HCT116 (cell line): ENCODE measurements around the gene KCNK13. TPM values are rescaled to one million over a fixed set of nuclear protein-coding genes. Genes with fewer than 3 reads are reported as not detected.

Source experiments
- ATAC-seq: fragments of 200-7000 bp; cut with Tn5 transposase; 2 replicates; pipeline ENCODE4 v1.9.1; 2020; ENCODE audit warnings: mild to moderate bottlenecking, moderate library complexity
- BruUV-seq: library from RNA; stranded (reverse); fragments of 400-500 nt; replicated peaks from 2 replicates; lab custom pipeline; 2021; lab: Mats Ljungman, UMichigan
- CTCF ChIA-PET: fragments of 300-600 bp; sonication (Branson Sonifier 250); formaldehyde crosslinking; loops from one replicate; lab custom pipeline; 2021; ENCODE audit warnings: antibody characterized with exemption; lab: Charles Lee
- POLR2A ChIA-PET: fragments of 300-600, 350-600 bp; sonication (Branson Sonifier 250); formaldehyde crosslinking; loops from one replicate; lab custom pipeline; 2021; ENCODE audit warnings: antibody characterized with exemption; lab: Charles Lee
- RAD21 ChIA-PET, 2 experiments: fragments of 300-600 bp; sonication (Branson Sonifier 250); formaldehyde crosslinking; loops; one replicate each; lab custom pipeline; 2023; ENCODE audit warnings: low total read pairs in 2 of 2; ENCODE audit not compliant: uncharacterized antibody in 2 of 2, unreplicated experiment in 2 of 2, low non-redundant PET in 1 of 2; lab: Charles Lee
- DNase-seq: peaks from one replicate; pipeline ENCODE4 v3.0.0-alpha.2; 2010; ENCODE audit warnings: low read depth, low spot score
- H2AFZ ChIP-seq: fragments of 200-600 bp; shearing (Covaris generic), sonication (generic); 2 replicates; pipeline ENCODE4 v1.6.1; 2017; ENCODE audit warnings: low read depth, mixed run types, mixed read lengths, antibody characterized with exemption, low read length; ENCODE audit not compliant: poor library complexity, severe bottlenecking
- H3K27ac ChIP-seq: 2 replicates; pipeline ENCODE4 v1.5.1; 2012; ENCODE audit warnings: low read depth, low read length
- H3K27me3 ChIP-seq: fragments of 200-600 bp; sonication (generic); 2 replicates; pipeline ENCODE4 v1.6.1; 2016; ENCODE audit warnings: mixed run types, low read length, mixed read lengths; ENCODE audit not compliant: insufficient read depth
- H3K36me3 ChIP-seq, 2 experiments: fragments of 200-500 bp in 1 of 2; fragments of 200-600 bp in 1 of 2; sonication (Bioruptor generic) in 1 of 2; sonication (generic) in 1 of 2; 2 replicates each; pipeline versions ENCODE4 v1.5.1 to v1.6.1; 2014 to 2016; ENCODE audit warnings: low read length in 2 of 2, inconsistent platforms in 1 of 2, mixed read lengths in 1 of 2, mixed run types in 1 of 2; ENCODE audit not compliant: insufficient read depth in 2 of 2, control insufficient read depth in 1 of 2
- H3K4me1 ChIP-seq, 2 experiments: fragments of 200-600 bp in 1 of 2; sonication (generic) in 1 of 2; 2 replicates each; pipeline versions ENCODE4 v1.5.1 to v1.6.1; 2012 to 2017; ENCODE audit warnings: low read length in 2 of 2, inconsistent platforms in 1 of 2, mild to moderate bottlenecking in 1 of 2, mixed read lengths in 1 of 2, mixed run types in 1 of 2, moderate library complexity in 1 of 2; ENCODE audit not compliant: insufficient read depth in 2 of 2, control insufficient read depth in 1 of 2
- H3K4me2 ChIP-seq: fragments of 200-600 bp; sonication (generic); 2 replicates; pipeline ENCODE4 v1.6.1; 2017; ENCODE audit warnings: mixed run types, low read length, mixed read lengths
- H3K4me3 ChIP-seq, 2 experiments: fragments of 200-600 bp in 1 of 2; sonication (generic) in 1 of 2; replicated peaks in 1 of 2; 2 replicates each; pipeline ENCODE4 v1.5.1; 2011 to 2016; ENCODE audit warnings: low read length in 2 of 2, control low read depth in 1 of 2, low read depth in 1 of 2, mild to moderate bottlenecking in 1 of 2, mixed read lengths in 1 of 2, mixed run types in 1 of 2
- H3K79me2 ChIP-seq: fragments of 200-600 bp; sonication (generic); 2 replicates; pipeline ENCODE4 v1.6.1; 2017; ENCODE audit warnings: mild to moderate bottlenecking, mixed run types, low read length, moderate library complexity, mixed read lengths; ENCODE audit not compliant: insufficient read depth
- H3K9ac ChIP-seq: fragments of 200-600 bp; sonication (generic); 2 replicates; pipeline ENCODE4 v1.6.1; 2016; ENCODE audit warnings: low read length, mixed read lengths
- H3K9me2 ChIP-seq: fragments of 200-600 bp; sonication (generic), shearing (Covaris generic); 2 replicates; pipeline ENCODE4 v1.6.1; 2017; ENCODE audit warnings: mixed run types, mild to moderate bottlenecking, moderate library complexity; ENCODE audit not compliant: insufficient read depth
- H3K9me3 ChIP-seq, 2 experiments: fragments of 200-500 bp in 1 of 2; fragments of 200-600 bp in 1 of 2; sonication (Bioruptor generic) in 1 of 2; sonication (generic) in 1 of 2; 2 replicates each; pipeline ENCODE4 v1.6.1; 2014 to 2017; ENCODE audit warnings: low read length in 2 of 2, mixed read lengths in 2 of 2, inconsistent platforms in 1 of 2, low read depth in 1 of 2, mild to moderate bottlenecking in 1 of 2, mixed run types in 1 of 2, moderate library complexity in 1 of 2; ENCODE audit not compliant: control insufficient read depth in 1 of 2, insufficient read depth in 1 of 2
- H4K20me1 ChIP-seq: fragments of 200-600 bp; sonication (generic), shearing (Covaris generic); 2 replicates; pipeline ENCODE4 v1.6.1; 2017; ENCODE audit warnings: mixed run types, mild to moderate bottlenecking, moderate library complexity; ENCODE audit not compliant: insufficient read depth
- CBX3 ChIP-seq: IDR thresholded peaks from 2 replicates; pipeline ENCODE4 v1.6.1; 2012; ENCODE audit warnings: low read depth
- EGR1 ChIP-seq: IDR thresholded peaks from 2 replicates; pipeline ENCODE4 v1.6.1; 2012; ENCODE audit warnings: low read depth
- FOSL1 ChIP-seq: IDR thresholded peaks from 2 replicates; pipeline ENCODE4 v1.6.1; 2012; ENCODE audit warnings: low read depth
- POLR2A ChIP-seq: IDR thresholded peaks from 2 replicates; pipeline ENCODE4 v1.7.0; 2011; ENCODE audit warnings: borderline replicate concordance; ENCODE audit not compliant: insufficient read depth, insufficient read length; ENCODE audit errors: extremely low read depth
- POLR2AphosphoS5 ChIP-seq: IDR thresholded peaks from 2 replicates; pipeline ENCODE4 v1.6.1; 2011; ENCODE audit warnings: mild to moderate bottlenecking, low read depth, low read length, moderate library complexity
- RAD21 ChIP-seq: IDR thresholded peaks from 2 replicates; pipeline ENCODE4 v1.6.1; 2012; ENCODE audit warnings: low read depth, mild to moderate bottlenecking
- TCF7L2 ChIP-seq: IDR thresholded peaks from 2 replicates; pipeline ENCODE4 v1.7.0; 2011; ENCODE audit warnings: borderline replicate concordance, inconsistent platforms; ENCODE audit not compliant: insufficient read depth, insufficient read length; ENCODE audit errors: extremely low read depth
- YY1 ChIP-seq: IDR thresholded peaks from 2 replicates; pipeline ENCODE4 v1.6.1; 2011; ENCODE audit warnings: low read length, low read depth, moderate library complexity, mild to moderate bottlenecking; ENCODE audit not compliant: insufficient replicate concordance; ENCODE audit errors: extremely low read depth
- ZFX ChIP-seq: fragments of 450-650 bp; IDR thresholded peaks from 2 replicates; pipeline ENCODE4 v1.6.1; 2017
- intact Hi-C: fragments of 100-400 bp; cut with micrococcal nuclease; formaldehyde crosslinking; loops from 2 replicates; pipeline ENCODE4 v1.10.0; 2022
- total RNA-seq: library from RNA; stranded (reverse); gene quantifications from one replicate; pipeline ENCODE4 v1.2.1, GENCODE V29; 2021; ENCODE audit not compliant: unreplicated experiment
- TF ChIP-seq, protein P1 (sequence below), 3 experiments: fragments of 200-600 bp in 1 of 3; sonication (generic) in 1 of 3; IDR thresholded peaks in 2 of 3; conservative IDR thresholded peaks in 1 of 3; 2 replicates each; pipeline ENCODE4 v1.5.1; 2012 to 2017; ENCODE audit warnings: low read depth in 2 of 3, low read length in 2 of 3, antibody characterized with exemption in 1 of 3, borderline replicate concordance in 1 of 3, control low read depth in 1 of 3, mild to moderate bottlenecking in 1 of 3, mixed read lengths in 1 of 3, mixed run types in 1 of 3, moderate library complexity in 1 of 3; ENCODE audit not compliant: insufficient read depth in 1 of 3
- TF ChIP-seq, protein P2 (sequence below): IDR thresholded peaks from 2 replicates; pipeline ENCODE4 v1.6.1; 2012
- TF ChIP-seq, protein P3 (sequence below): IDR thresholded peaks from 2 replicates; pipeline ENCODE4 v1.6.1; 2012
- TF ChIP-seq, protein P4 (sequence below): IDR thresholded peaks from 2 replicates; pipeline ENCODE4 v1.6.1; 2012; ENCODE audit warnings: low read depth
- TF ChIP-seq, protein P5 (sequence below): IDR thresholded peaks from 2 replicates; pipeline ENCODE4 v1.6.1; 2011; ENCODE audit warnings: mild to moderate bottlenecking, low read length, moderate library complexity; ENCODE audit not compliant: insufficient replicate concordance; ENCODE audit errors: extremely low read depth

KCNK13 gene
- total RNA-seq, 1 experiment from 2014 or later, result 2.2 TPM

DNA sequence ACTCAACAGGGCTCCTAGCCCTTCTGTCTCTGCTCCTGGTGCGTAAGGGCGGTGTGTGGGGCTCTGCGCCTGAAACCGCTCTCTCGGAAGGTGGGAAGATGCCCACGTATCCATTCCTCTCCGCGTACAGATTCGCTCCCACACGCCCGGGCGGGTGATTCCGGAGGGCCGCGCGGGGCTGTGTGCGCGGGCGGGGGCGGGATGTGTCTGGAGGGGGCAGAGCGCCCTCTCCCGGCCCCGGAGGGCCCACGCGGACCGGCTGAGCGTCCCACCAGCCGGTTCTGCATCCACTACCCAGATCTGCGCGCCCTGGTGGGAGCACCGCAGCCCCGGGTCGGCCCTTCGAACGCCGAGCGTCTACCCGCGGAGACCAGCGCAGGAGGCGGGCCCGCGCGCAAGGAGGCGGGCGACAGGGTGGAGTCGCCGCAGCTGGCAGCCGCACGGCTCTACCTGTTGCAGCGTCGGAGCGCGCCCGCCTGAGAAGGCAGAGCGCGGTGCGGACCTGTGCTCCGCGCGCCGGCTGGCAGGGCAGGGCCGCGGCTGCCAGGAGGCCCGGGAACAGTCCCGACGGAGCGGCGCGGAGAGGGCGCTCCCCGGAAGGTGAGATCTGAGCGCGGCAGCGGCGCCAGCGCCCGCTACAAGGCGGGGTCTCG is 1.4 kb upstream of the KCNK13 start:
- H4K20me1 ChIP-seq, result no peaks in the 10 kb centered on the region
- RAD21 ChIA-PET, result no interaction called here
- H2AFZ ChIP-seq, result peak overlapping the region; percentile 52
- no peaks in the 10 kb centered on the region for H3K79me2 ChIP-seq
- no TSS peak for BruUV-seq
- H3K9ac ChIP-seq, result peak overlapping the region; percentile 57
- peak; percentile 59 for DNase-seq
- peak overlapping the region; percentile 49 to 73 for H3K4me3 ChIP-seq
- peaks cover 0 to 16% of the 10 kb centered on the region in 2 experiments; a peak in 2 of 4 replicates for H3K4me1 ChIP-seq
- peak; percentile 76 for TF ChIP-seq RAD21
- peak; percentile 95 for TF ChIP-seq EGR1
- TF ChIP-seq, protein P1, sequence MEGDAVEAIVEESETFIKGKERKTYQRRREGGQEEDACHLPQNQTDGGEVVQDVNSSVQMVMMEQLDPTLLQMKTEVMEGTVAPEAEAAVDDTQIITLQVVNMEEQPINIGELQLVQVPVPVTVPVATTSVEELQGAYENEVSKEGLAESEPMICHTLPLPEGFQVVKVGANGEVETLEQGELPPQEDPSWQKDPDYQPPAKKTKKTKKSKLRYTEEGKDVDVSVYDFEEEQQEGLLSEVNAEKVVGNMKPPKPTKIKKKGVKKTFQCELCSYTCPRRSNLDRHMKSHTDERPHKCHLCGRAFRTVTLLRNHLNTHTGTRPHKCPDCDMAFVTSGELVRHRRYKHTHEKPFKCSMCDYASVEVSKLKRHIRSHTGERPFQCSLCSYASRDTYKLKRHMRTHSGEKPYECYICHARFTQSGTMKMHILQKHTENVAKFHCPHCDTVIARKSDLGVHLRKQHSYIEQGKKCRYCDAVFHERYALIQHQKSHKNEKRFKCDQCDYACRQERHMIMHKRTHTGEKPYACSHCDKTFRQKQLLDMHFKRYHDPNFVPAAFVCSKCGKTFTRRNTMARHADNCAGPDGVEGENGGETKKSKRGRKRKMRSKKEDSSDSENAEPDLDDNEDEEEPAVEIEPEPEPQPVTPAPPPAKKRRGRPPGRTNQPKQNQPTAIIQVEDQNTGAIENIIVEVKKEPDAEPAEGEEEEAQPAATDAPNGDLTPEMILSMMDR (IDR thresholded peaks at IDR 0.05 in 2 of 3, conservative IDR thresholded peaks at IDR 0.05 in 1 of 3; ENCODE audit: borderline replicate concordance in 1 of 3, insufficient read depth in 1 of 3, low read depth in 2 of 3, low read length in 2 of 3), result peak; percentile 61 to 73 (median 62)
- TF ChIP-seq, protein P2, sequence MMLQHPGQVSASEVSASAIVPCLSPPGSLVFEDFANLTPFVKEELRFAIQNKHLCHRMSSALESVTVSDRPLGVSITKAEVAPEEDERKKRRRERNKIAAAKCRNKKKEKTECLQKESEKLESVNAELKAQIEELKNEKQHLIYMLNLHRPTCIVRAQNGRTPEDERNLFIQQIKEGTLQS, result no peak
- TF ChIP-seq TCF7L2, result peak; percentile 22
- peak; percentile 43 for TF ChIP-seq POLR2A
- TF ChIP-seq CBX3, result peak; percentile 51; the same call in 1 of the 2 replicates
- TF ChIP-seq, protein P3, sequence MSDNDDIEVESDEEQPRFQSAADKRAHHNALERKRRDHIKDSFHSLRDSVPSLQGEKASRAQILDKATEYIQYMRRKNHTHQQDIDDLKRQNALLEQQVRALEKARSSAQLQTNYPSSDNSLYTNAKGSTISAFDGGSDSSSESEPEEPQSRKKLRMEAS, result peak; percentile 52; the same call in 1 of the 2 replicates
- TF ChIP-seq, protein P4, sequence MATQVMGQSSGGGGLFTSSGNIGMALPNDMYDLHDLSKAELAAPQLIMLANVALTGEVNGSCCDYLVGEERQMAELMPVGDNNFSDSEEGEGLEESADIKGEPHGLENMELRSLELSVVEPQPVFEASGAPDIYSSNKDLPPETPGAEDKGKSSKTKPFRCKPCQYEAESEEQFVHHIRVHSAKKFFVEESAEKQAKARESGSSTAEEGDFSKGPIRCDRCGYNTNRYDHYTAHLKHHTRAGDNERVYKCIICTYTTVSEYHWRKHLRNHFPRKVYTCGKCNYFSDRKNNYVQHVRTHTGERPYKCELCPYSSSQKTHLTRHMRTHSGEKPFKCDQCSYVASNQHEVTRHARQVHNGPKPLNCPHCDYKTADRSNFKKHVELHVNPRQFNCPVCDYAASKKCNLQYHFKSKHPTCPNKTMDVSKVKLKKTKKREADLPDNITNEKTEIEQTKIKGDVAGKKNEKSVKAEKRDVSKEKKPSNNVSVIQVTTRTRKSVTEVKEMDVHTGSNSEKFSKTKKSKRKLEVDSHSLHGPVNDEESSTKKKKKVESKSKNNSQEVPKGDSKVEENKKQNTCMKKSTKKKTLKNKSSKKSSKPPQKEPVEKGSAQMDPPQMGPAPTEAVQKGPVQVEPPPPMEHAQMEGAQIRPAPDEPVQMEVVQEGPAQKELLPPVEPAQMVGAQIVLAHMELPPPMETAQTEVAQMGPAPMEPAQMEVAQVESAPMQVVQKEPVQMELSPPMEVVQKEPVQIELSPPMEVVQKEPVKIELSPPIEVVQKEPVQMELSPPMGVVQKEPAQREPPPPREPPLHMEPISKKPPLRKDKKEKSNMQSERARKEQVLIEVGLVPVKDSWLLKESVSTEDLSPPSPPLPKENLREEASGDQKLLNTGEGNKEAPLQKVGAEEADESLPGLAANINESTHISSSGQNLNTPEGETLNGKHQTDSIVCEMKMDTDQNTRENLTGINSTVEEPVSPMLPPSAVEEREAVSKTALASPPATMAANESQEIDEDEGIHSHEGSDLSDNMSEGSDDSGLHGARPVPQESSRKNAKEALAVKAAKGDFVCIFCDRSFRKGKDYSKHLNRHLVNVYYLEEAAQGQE, result no peak
- no peak for TF ChIP-seq YY1
- peak; percentile 47; the same call in 1 of the 2 replicates for TF ChIP-seq ZFX
- no peak for TF ChIP-seq FOSL1
- TF ChIP-seq, protein P5, sequence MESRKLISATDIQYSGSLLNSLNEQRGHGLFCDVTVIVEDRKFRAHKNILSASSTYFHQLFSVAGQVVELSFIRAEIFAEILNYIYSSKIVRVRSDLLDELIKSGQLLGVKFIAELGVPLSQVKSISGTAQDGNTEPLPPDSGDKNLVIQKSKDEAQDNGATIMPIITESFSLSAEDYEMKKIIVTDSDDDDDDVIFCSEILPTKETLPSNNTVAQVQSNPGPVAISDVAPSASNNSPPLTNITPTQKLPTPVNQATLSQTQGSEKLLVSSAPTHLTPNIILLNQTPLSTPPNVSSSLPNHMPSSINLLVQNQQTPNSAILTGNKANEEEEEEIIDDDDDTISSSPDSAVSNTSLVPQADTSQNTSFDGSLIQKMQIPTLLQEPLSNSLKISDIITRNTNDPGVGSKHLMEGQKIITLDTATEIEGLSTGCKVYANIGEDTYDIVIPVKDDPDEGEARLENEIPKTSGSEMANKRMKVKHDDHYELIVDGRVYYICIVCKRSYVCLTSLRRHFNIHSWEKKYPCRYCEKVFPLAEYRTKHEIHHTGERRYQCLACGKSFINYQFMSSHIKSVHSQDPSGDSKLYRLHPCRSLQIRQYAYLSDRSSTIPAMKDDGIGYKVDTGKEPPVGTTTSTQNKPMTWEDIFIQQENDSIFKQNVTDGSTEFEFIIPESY, result no peak
- peak; percentile 63 for TF ChIP-seq POLR2AphosphoS5
- TF ChIP-seq, all 23 proteins: peak for 9
- Histone ChIP-seq H3K27me3 (no peaks in the 10 kb centered on the region), H3K9me3 (no peaks in the 10 kb centered on the region), H3K9me2 (no peaks in the 10 kb centered on the region), H3K36me3 (no peaks in the 10 kb centered on the region), H3K27ac (peak overlapping the region; percentile 36), H3K4me2 (peak overlapping the region; percentile 89)
- peak; percentile 96 for ATAC-seq
- CTCF ChIA-PET, result interaction anchor here (0.7 to 2.0 kb wide), 4 partner anchors 87 to 175 kb away, joined by 3 to 17 read pairs (median 5); partner anchors contain the start of genes EFCAB11 and TDP1
- intact Hi-C loops, result loop anchor here (1.0 kb wide), 1 partner anchor 87 kb away; no protein-coding TSS in a partner anchor
- POLR2A ChIA-PET, result no interaction called here
